ENCODE measurements around the gene SLC25A12.

Gene SLC25A12

DNA sequence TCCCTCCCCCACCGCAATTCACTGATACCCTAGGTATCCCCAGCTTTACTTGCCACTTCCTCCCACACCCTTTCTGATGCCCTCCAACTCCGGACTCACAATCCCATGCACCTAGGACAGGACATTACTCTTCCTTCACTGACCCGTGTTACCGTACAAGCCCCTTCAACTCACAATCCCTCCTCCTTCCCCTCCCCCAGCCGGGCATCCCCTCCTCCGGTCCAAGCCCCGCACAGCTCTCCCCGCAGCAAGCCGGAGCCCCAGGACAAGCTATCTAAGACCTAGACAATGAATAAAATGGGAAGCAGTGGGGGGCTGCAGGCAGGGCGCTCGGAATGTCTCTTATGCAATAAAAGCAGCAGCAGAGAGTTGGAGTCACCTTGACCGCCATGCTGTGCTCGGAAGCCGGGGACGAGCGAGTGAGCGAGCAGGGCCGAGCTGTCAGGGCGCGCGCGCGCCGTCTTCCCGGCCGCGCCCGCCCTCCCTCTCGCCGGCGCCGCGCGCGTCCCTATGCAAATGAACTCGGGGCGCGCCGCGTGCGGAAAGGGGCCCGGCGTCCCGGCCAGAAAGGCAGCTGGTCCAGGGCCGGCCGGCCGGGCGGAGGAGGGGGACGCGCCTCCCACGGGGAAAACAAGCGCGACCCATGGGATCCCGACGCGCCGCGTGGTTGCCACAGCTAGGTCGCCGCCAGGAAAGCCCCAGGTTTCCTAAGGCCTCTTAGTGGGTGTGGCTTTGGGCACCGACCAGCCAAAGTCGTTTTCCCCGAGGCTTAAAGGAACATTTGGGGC, at the start of gene SLC25A12:
Gene SLC25A12 (minus strand): TSS at position 421 of the 788 bp plus-strand sequence. CDS start 30 bp downstream, at position 391.
- peak within 1 kb of the TSS; percentile 91 for H3K4me3 ChIP-seq (ENCODE audit: low read length)
- DNase-seq (ENCODE audit: low read depth) = peak; percentile 75
- TF ChIP-seq, protein P1, sequence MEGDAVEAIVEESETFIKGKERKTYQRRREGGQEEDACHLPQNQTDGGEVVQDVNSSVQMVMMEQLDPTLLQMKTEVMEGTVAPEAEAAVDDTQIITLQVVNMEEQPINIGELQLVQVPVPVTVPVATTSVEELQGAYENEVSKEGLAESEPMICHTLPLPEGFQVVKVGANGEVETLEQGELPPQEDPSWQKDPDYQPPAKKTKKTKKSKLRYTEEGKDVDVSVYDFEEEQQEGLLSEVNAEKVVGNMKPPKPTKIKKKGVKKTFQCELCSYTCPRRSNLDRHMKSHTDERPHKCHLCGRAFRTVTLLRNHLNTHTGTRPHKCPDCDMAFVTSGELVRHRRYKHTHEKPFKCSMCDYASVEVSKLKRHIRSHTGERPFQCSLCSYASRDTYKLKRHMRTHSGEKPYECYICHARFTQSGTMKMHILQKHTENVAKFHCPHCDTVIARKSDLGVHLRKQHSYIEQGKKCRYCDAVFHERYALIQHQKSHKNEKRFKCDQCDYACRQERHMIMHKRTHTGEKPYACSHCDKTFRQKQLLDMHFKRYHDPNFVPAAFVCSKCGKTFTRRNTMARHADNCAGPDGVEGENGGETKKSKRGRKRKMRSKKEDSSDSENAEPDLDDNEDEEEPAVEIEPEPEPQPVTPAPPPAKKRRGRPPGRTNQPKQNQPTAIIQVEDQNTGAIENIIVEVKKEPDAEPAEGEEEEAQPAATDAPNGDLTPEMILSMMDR (conservative IDR thresholded peaks at IDR 0.05; ENCODE audit: low read length) = no peak

DNA sequence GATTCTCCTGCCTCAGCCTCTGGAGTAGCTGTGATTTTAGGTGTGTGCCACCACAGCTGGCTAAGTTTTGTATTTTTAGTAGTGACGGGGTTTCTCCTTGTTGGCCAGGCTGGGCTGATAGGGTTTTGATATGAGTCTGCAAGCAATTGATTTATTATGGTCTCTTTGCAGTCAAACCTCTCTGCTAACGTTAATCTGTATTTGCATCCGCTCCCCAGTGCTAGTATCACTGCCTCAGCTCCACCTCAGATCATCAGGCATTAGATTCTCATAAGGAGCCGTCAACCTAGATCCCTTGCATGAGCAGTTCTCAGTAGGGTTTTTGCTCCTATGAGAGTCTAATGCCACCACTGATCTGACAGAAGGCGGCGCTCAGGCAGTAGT, 47.3 kb upstream of the SLC25A12 start:
- H3K4me3 ChIP-seq (ENCODE audit: low read length) = no peak overlapping the region
- DNase-seq (ENCODE audit: low read depth) = no peak
- TF ChIP-seq, protein P1 (conservative IDR thresholded peaks at IDR 0.05; ENCODE audit: low read length) = no peak

GRCh38 chr2:171939743-171940071, 45.7 kb upstream of the SLC25A12 start:
- H3K4me3 ChIP-seq (ENCODE audit: low read length) = no peak overlapping the region
- DNase-seq (ENCODE audit: low read depth) = no peak
- TF ChIP-seq, protein P1 (conservative IDR thresholded peaks at IDR 0.05; ENCODE audit: low read length) = no peak

DNA sequence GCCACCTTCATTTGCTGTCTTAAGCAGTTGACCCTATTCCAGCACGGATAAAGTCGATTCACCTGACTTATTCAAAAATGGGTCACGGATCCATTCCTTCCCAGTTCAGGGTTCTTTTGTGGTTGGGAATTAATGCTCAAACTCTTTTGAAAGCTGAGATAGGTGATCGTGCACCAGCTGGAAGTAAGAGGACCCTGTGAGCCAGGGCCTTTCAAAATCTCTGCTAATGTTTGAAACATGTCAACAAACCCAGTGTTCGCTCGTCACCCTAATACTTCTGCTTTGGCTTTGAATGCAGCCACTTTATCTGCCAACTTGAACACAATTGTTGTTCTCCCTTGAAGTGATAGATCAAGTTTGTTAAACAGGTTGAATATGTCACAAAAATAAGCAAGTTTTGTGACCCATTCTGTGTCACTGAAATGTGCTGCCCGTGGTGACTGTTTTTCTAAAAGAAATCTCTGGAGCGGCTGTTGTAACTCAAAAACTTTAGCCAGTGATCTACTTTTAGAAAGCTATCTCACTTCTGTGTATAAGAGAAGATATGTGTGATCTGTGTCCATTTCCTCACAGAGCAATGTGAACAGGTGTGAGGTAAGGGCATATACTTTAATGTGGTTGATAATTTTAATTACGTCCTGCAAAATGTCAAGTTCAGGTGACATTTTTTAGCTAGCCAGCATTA, 45.2 kb upstream of the SLC25A12 start:
- H3K4me3 ChIP-seq (ENCODE audit: low read length) = no peak overlapping the region
- TF ChIP-seq, protein P1 (conservative IDR thresholded peaks at IDR 0.05; ENCODE audit: low read length) = no peak

DNA sequence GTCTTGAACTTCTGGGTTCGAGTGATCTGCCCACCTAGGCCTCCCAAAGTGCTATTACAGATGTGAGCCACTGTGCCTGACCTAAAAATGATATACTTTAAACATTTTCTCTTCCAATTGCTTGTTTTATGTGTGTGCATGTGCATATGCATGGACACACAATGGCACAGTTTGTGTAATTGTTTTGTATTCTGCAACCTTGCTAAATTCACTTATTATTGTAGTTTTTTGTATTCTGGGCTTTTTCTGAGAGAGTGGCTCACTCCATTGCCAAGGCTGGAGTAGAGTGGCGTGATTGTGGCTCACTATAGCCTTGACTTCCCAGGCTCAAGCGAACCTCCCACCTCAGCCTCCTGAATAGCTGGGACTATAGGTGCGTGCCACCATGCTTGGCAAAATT, 36.3 kb upstream of the SLC25A12 start:
- DNase-seq (ENCODE audit: low read depth) = no peak
- TF ChIP-seq, protein P1 (conservative IDR thresholded peaks at IDR 0.05; ENCODE audit: low read length) = no peak

More for the DNA sequence above, 45.2 kb upstream of the SLC25A12 start:
- no peak for DNase-seq (ENCODE audit: low read depth)

GRCh38 chr2:171924170-171924942, 30.3 kb upstream of the SLC25A12 start:
- TF ChIP-seq, protein P1 (conservative IDR thresholded peaks at IDR 0.05; ENCODE audit: low read length) = no peak
- DNase-seq (ENCODE audit: low read depth) = no peak
- H3K4me3 ChIP-seq (ENCODE audit: low read length) = no peak overlapping the region

More for the DNA sequence above, 36.3 kb upstream of the SLC25A12 start:
- H3K4me3 ChIP-seq (ENCODE audit: low read length) = no peak overlapping the region

Measured in AG10803 (cell line).